ENCODE data around the gene ZNF691.

DNA sequence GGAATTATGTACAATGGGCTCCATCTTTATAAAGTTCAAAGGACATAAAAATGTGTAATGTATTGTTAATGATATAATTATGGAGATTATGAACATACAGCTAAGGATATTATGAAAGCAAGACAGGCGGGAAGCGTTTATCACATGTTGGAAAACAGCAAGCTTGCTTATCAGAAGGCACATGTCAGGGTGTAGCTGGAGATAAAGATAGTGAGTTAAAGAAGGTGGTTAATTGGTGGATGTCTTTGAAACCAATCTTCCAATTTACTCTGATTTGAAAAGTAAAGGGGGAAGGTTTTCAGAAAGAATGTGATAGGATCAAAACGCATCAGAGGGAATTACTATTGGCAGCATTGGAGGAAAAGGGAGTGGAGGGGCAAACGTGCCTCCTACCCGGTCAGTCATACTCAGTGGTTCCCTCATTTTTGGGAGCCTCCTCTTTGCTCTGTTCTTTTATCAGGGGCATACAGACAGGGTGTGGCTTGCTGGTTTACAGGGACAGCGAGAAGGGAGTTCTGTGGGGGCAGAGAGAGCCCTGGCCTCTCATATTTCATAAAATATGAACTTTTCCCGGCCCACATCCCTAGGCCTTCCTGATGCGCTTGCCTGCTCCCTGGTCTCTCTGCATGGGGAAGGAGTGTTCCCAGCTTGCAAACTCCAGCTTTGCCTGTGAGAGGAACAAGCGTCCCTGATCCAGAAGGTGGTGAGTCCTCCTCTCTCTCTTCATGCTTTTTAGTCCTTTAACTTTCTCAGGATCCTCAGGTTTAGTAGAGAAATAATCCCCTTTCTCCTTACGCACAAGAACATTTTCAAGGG, 21.2 kb upstream of the ZNF691 start:
- TF ChIP-seq CTCF (IDR thresholded peaks at IDR 0.05) (no peak), NFYB (CRISPR knock-in tag; conservative IDR thresholded peaks at IDR 0.05; ENCODE audit: low read depth) (no peak)
